ENCODE data around the gene CAPN9. TPM values are rescaled to one million over a fixed set of nuclear protein-coding genes. Genes with fewer than 3 reads are reported as not detected.

CAPN9 gene
- total RNA-seq, 1 experiment from 2014 or later: not detected

GRCh38 chr1:230790026-230790425 lies 42.8 kb downstream of the CAPN9 start:
- H3K9me3 ChIP-seq (ENCODE audit: low read length): no peaks in the 10 kb centered on the region
- DNase-seq: no peak

DNA sequence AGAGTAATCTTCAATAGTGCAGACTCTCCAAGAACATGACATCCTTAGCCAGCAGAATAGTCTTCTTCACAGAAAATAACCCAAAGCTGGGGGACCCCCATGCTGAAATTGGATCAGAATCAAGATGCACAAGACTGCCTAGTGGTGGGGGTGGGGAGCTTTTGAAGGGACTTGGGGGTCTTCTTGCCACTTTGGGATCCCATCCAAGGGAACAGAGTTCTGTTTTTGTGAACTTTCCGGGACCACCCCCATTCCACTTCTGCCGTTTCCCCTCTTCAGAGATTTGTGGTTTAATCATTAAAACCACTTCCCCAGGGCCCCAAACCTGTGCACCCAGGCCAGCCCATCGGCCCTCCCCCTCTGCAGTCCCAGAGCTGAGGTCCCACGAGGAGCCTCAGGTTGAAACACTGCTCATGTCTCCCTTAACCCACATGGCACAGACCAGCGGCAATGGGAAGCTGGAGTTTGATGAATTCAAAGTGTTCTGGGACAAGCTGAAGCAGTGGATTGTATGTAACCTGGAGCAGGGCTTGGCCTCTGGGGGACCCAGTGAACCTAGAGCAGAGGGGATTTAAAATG lies 44.9 kb downstream of the CAPN9 start:
- H2AFZ ChIP-seq (ENCODE audit: low read length): no peak overlapping the region
- H4K20me1 ChIP-seq (ENCODE audit: insufficient read depth, low read depth, low read length): no peaks in the 10 kb centered on the region
- no peaks in the 10 kb centered on the region for H3K27me3 ChIP-seq (ENCODE audit: low read length)
- H3K4me1 ChIP-seq (ENCODE audit: low read length): no peaks in the 10 kb centered on the region
- no peak overlapping the region for H3K4me3 ChIP-seq (ENCODE audit: low read length)
- no peaks in the 10 kb centered on the region for H3K79me2 ChIP-seq (ENCODE audit: low read length)
- H3K9ac ChIP-seq (ENCODE audit: low read length): no peak overlapping the region
- no peak for DNase-seq
- no peak overlapping the region for H3K27ac ChIP-seq (ENCODE audit: low read length)
- no peaks in the 10 kb centered on the region for H3K36me3 ChIP-seq (ENCODE audit: insufficient read depth, low read length)
- no peaks in the 10 kb centered on the region for H3K9me3 ChIP-seq (ENCODE audit: low read length)
- H3K9me2 ChIP-seq (replicated peaks; ENCODE audit: insufficient read depth, low read length): no peaks in the 10 kb centered on the region
- H3K4me2 ChIP-seq (ENCODE audit: low read depth, low read length, poor library complexity, severe bottlenecking): no peak overlapping the region

More at GRCh38 chr1:230790026-230790425, 42.8 kb downstream of the CAPN9 start:
- Histone ChIP-seq H3K4me2 (ENCODE audit: low read depth, low read length, poor library complexity, severe bottlenecking) (no peak overlapping the region), H3K9me2 (replicated peaks; ENCODE audit: insufficient read depth, low read length) (no peaks in the 10 kb centered on the region), H3K9ac (ENCODE audit: low read length) (no peak overlapping the region), H3K4me1 (ENCODE audit: low read length) (no peaks in the 10 kb centered on the region), H3K79me2 (ENCODE audit: low read length) (no peaks in the 10 kb centered on the region), H3K27ac (ENCODE audit: low read length) (no peak overlapping the region), H3K27me3 (ENCODE audit: low read length) (no peaks in the 10 kb centered on the region), H3K36me3 (ENCODE audit: insufficient read depth, low read length) (no peaks in the 10 kb centered on the region), H2AFZ (ENCODE audit: low read length) (no peak overlapping the region), H3K4me3 (ENCODE audit: low read length) (no peak overlapping the region), H4K20me1 (ENCODE audit: insufficient read depth, low read depth, low read length) (no peaks in the 10 kb centered on the region)

- Histone ChIP-seq H3K36me3 (ENCODE audit: insufficient read depth, low read length) (no peaks in the 10 kb centered on the region), H3K4me1 (ENCODE audit: low read length) (no peaks in the 10 kb centered on the region)
These were observed 45.7 kb downstream of the CAPN9 start for GRCh38 chr1:230792691-230793462.

GRCh38 chr1:230793463-230793745 lies 46.2 kb downstream of the CAPN9 start:
- H2AFZ ChIP-seq (ENCODE audit: low read length): no peak overlapping the region

More at GRCh38 chr1:230792691-230793462, 45.7 kb downstream of the CAPN9 start:
- H3K27me3 ChIP-seq (ENCODE audit: low read length): no peaks in the 10 kb centered on the region
- no peaks in the 10 kb centered on the region for H3K79me2 ChIP-seq (ENCODE audit: low read length)
- no peaks in the 10 kb centered on the region for H3K9me3 ChIP-seq (ENCODE audit: low read length)
- no peaks in the 10 kb centered on the region for H3K9me2 ChIP-seq (replicated peaks; ENCODE audit: insufficient read depth, low read length)
- no peaks in the 10 kb centered on the region for H4K20me1 ChIP-seq (ENCODE audit: insufficient read depth, low read depth, low read length)
- H3K9ac ChIP-seq (ENCODE audit: low read length): no peak overlapping the region
- no peak overlapping the region for H3K4me2 ChIP-seq (ENCODE audit: low read depth, low read length, poor library complexity, severe bottlenecking)
- H3K27ac ChIP-seq (ENCODE audit: low read length): no peak overlapping the region
- H2AFZ ChIP-seq (ENCODE audit: low read length): no peak overlapping the region
- DNase-seq: no peak
- H3K4me3 ChIP-seq (ENCODE audit: low read length): no peak overlapping the region

DNA sequence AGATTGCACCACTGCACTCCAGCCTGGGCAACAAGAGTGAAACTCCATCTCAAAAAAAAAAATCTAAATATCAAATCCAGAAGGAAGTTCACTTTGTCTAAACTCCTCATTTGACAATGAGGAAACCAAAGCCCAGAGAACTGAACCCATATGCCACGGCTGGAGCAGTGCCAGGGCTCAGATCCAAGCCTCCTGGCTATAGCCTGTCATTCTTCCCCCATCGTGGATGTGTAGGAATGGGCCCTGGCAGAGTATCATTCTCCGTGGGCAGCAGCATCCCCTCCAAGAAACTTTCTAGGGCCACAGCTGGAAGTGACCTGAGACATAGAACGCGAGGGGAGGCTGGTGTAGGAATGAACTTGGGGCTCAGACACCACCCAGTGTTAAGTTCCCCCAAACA lies 47.2 kb downstream of the CAPN9 start:
- Histone ChIP-seq H3K4me1 (ENCODE audit: low read length) (no peaks in the 10 kb centered on the region), H3K79me2 (ENCODE audit: low read length) (no peaks in the 10 kb centered on the region), H3K9me2 (replicated peaks; ENCODE audit: insufficient read depth, low read length) (no peaks in the 10 kb centered on the region), H3K9ac (ENCODE audit: low read length) (no peak overlapping the region), H4K20me1 (ENCODE audit: insufficient read depth, low read depth, low read length) (no peaks in the 10 kb centered on the region), H3K9me3 (ENCODE audit: low read length) (no peaks in the 10 kb centered on the region), H3K27me3 (ENCODE audit: low read length) (no peaks in the 10 kb centered on the region), H3K4me2 (ENCODE audit: low read depth, low read length, poor library complexity, severe bottlenecking) (no peak overlapping the region), H3K4me3 (ENCODE audit: low read length) (no peak overlapping the region), H3K36me3 (ENCODE audit: insufficient read depth, low read length) (no peaks in the 10 kb centered on the region), H3K27ac (ENCODE audit: low read length) (no peak overlapping the region), H2AFZ (ENCODE audit: low read length) (no peak overlapping the region)
- DNase-seq: no peak

More at GRCh38 chr1:230793463-230793745, 46.2 kb downstream of the CAPN9 start:
- Histone ChIP-seq H3K36me3 (ENCODE audit: insufficient read depth, low read length) (no peaks in the 10 kb centered on the region), H3K9me3 (ENCODE audit: low read length) (no peaks in the 10 kb centered on the region), H3K4me2 (ENCODE audit: low read depth, low read length, poor library complexity, severe bottlenecking) (no peak overlapping the region), H3K79me2 (ENCODE audit: low read length) (no peaks in the 10 kb centered on the region), H3K27me3 (ENCODE audit: low read length) (no peaks in the 10 kb centered on the region), H3K9ac (ENCODE audit: low read length) (no peak overlapping the region), H4K20me1 (ENCODE audit: insufficient read depth, low read depth, low read length) (no peaks in the 10 kb centered on the region), H3K4me3 (ENCODE audit: low read length) (no peak overlapping the region), H3K4me1 (ENCODE audit: low read length) (no peaks in the 10 kb centered on the region), H3K27ac (ENCODE audit: low read length) (no peak overlapping the region), H3K9me2 (replicated peaks; ENCODE audit: insufficient read depth, low read length) (no peaks in the 10 kb centered on the region)
- no peak for DNase-seq

DNA sequence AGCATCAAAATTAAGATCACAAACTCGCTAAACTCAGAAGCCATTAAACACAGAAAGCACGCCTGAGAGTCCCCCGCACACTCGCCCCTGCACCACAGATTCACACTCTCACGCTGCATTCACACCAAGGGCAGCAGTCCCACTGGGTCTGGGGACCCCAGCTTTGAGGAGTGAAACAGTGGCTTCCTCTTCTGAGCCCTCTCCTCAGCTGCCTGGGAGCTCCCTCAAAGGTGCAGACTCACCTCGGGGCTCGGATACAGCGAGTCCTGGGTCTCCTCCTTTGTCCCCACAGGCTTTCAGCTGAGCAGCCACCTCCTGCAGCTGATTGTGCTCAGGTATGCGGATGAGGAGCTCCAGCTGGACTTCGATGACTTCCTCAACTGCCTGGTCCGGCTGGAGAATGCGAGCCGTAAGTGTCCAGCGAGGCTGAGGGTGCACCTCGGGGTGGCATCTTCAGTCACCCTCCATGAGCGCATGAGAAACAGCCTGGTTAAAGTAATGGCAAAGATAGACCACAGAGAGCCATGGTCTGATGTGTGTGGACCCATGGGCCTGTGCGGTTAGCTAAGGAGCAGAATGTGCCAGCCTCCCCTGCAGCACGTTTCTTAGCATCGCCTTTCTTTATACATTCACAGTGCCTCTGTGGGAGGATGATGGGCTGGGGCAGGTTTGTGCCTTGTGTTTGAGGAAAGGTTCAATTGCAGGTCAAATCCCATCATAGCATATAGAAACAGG lies 47.9 kb downstream of the CAPN9 start:
- no peak for DNase-seq
- no peak overlapping the region for H3K4me2 ChIP-seq (ENCODE audit: low read depth, low read length, poor library complexity, severe bottlenecking)
- H3K36me3 ChIP-seq (ENCODE audit: insufficient read depth, low read length): no peaks in the 10 kb centered on the region
- H3K9me2 ChIP-seq (replicated peaks; ENCODE audit: insufficient read depth, low read length): no peaks in the 10 kb centered on the region
- H3K79me2 ChIP-seq (ENCODE audit: low read length): no peaks in the 10 kb centered on the region
- no peaks in the 10 kb centered on the region for H4K20me1 ChIP-seq (ENCODE audit: insufficient read depth, low read depth, low read length)
- no peak overlapping the region for H3K9ac ChIP-seq (ENCODE audit: low read length)
- H3K4me3 ChIP-seq (ENCODE audit: low read length): no peak overlapping the region
- H2AFZ ChIP-seq (ENCODE audit: low read length): no peak overlapping the region
- H3K27ac ChIP-seq (ENCODE audit: low read length): no peak overlapping the region
- no peaks in the 10 kb centered on the region for H3K27me3 ChIP-seq (ENCODE audit: low read length)
- no peaks in the 10 kb centered on the region for H3K9me3 ChIP-seq (ENCODE audit: low read length)
- H3K4me1 ChIP-seq (ENCODE audit: low read length): no peaks in the 10 kb centered on the region

DNA sequence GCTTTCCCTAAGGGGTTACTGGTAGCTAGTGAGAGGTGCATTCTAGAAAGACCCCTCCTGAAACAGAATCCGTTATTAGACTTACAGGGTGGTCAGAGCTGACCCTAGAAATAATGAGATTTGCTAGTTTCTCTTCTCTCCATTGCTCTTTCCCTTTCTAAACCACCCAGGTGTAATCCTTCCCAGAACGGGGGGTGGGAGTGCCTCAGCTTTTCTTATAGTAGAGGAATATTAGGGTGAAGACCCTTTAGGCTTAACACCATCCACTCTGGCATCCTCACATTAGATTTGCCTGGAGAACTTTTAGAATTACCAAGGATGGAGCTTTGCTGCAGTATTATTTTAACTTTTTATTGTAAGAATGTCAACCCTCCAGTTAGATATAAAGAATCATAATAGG lies 49.4 kb downstream of the CAPN9 start:
- no peak for DNase-seq
- Histone ChIP-seq H3K4me2 (ENCODE audit: low read depth, low read length, poor library complexity, severe bottlenecking) (no peak overlapping the region), H3K27me3 (ENCODE audit: low read length) (no peaks in the 10 kb centered on the region), H4K20me1 (ENCODE audit: insufficient read depth, low read depth, low read length) (no peaks in the 10 kb centered on the region), H2AFZ (ENCODE audit: low read length) (no peak overlapping the region), H3K79me2 (ENCODE audit: low read length) (no peaks in the 10 kb centered on the region), H3K9ac (ENCODE audit: low read length) (no peak overlapping the region), H3K4me1 (ENCODE audit: low read length) (no peaks in the 10 kb centered on the region), H3K4me3 (ENCODE audit: low read length) (no peak overlapping the region), H3K9me3 (ENCODE audit: low read length) (no peaks in the 10 kb centered on the region), H3K9me2 (replicated peaks; ENCODE audit: insufficient read depth, low read length) (no peaks in the 10 kb centered on the region), H3K36me3 (ENCODE audit: insufficient read depth, low read length) (no peaks in the 10 kb centered on the region), H3K27ac (ENCODE audit: low read length) (no peak overlapping the region)

- H3K9ac ChIP-seq (ENCODE audit: low read length): no peak overlapping the region
- H3K27me3 ChIP-seq (ENCODE audit: low read length): no peaks in the 10 kb centered on the region
- no peaks in the 10 kb centered on the region for H4K20me1 ChIP-seq (ENCODE audit: insufficient read depth, low read depth, low read length)
- H3K27ac ChIP-seq (ENCODE audit: low read length): no peak overlapping the region
- H3K36me3 ChIP-seq (ENCODE audit: insufficient read depth, low read length): no peaks in the 10 kb centered on the region
- H3K4me2 ChIP-seq (ENCODE audit: low read depth, low read length, poor library complexity, severe bottlenecking): no peak overlapping the region
- no peak overlapping the region for H2AFZ ChIP-seq (ENCODE audit: low read length)
- no peaks in the 10 kb centered on the region for H3K79me2 ChIP-seq (ENCODE audit: low read length)
- no peaks in the 10 kb centered on the region for H3K9me3 ChIP-seq (ENCODE audit: low read length)
- H3K9me2 ChIP-seq (replicated peaks; ENCODE audit: insufficient read depth, low read length): no peaks in the 10 kb centered on the region
- no peak overlapping the region for H3K4me3 ChIP-seq (ENCODE audit: low read length)
- no peaks in the 10 kb centered on the region for H3K4me1 ChIP-seq (ENCODE audit: low read length)
- DNase-seq: no peak
These were observed 50.3 kb downstream of the CAPN9 start for GRCh38 chr1:230797376-230797920.
